ENCODE data around the gene AXIN2. TPM values are rescaled to one million over a fixed set of nuclear protein-coding genes. Genes with fewer than 3 reads are reported as not detected.

Gene AXIN2
- polyA plus RNA-seq, 1 donor from 2014 or later: 26.7 TPM

DNA sequence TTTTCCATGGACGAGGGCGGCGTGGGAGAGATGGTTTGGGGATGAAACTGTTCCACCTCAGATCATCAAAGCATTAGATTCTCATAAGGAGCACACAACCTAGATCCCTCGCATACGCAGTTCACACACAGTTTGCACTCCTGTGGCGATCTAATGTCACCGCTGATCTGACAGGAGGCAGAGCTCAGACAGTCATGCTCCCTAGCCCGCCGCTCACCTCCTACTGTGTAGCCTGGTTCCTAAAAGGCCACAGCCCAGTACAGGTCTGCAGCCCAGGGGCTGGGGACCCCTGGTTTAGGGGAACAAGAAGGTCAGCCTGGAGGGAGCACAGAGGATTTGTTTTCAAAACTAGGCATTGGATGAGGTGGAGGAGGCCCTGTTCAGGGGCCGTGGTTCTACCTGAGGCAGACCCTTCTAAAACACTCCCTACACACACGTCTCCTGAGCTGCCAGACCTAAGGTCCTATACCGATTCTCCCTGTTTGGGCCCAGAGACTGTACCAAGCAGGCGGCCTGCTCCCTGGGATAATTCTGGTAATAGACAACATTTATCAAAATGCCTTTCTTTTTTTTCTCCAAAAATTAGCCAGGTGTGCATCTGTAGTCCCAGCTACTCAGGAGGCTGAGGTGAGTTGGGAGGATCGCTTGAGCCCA lies 38.6 kb downstream of the AXIN2 start:
- no peaks in the 10 kb centered on the region for H3K27me3 ChIP-seq (ENCODE audit: insufficient read depth, low read depth, low read length)
- no peaks in the 10 kb centered on the region for H3K9me3 ChIP-seq (ENCODE audit: low read length)
- peaks cover 9% of the 10 kb centered on the region for H3K36me3 ChIP-seq (ENCODE audit: insufficient read depth, low read length)
- no peak overlapping the region for H3K4me2 ChIP-seq (ENCODE audit: low read length)
- no peaks in the 10 kb centered on the region for H3F3A ChIP-seq (ENCODE audit: insufficient read depth, low read length, poor library complexity, severe bottlenecking)
- no peak overlapping the region for H3K4me3 ChIP-seq (ENCODE audit: low read length)
- no peak for TF ChIP-seq TAF1 (IDR thresholded peaks at IDR 0.05; ENCODE audit: low read depth)
- no peak for TF ChIP-seq POLR2AphosphoS5 (IDR thresholded peaks at IDR 0.05)
- no peak for TF ChIP-seq EP300 (conservative IDR thresholded peaks at IDR 0.05; ENCODE audit: poor library complexity, severe bottlenecking)
- TF ChIP-seq EZH2 (IDR thresholded peaks at IDR 0.05; ENCODE audit: borderline replicate concordance, insufficient read depth, low read length, poor library complexity, severe bottlenecking): no peak
- TF ChIP-seq RAD21 (conservative IDR thresholded peaks at IDR 0.05): no peak
- no peak for TF ChIP-seq MXI1 (conservative IDR thresholded peaks at IDR 0.05; ENCODE audit: poor library complexity, severe bottlenecking)
- TF ChIP-seq SMC3 (conservative IDR thresholded peaks at IDR 0.05; ENCODE audit: poor library complexity): no peak
- TF ChIP-seq, protein P1, sequence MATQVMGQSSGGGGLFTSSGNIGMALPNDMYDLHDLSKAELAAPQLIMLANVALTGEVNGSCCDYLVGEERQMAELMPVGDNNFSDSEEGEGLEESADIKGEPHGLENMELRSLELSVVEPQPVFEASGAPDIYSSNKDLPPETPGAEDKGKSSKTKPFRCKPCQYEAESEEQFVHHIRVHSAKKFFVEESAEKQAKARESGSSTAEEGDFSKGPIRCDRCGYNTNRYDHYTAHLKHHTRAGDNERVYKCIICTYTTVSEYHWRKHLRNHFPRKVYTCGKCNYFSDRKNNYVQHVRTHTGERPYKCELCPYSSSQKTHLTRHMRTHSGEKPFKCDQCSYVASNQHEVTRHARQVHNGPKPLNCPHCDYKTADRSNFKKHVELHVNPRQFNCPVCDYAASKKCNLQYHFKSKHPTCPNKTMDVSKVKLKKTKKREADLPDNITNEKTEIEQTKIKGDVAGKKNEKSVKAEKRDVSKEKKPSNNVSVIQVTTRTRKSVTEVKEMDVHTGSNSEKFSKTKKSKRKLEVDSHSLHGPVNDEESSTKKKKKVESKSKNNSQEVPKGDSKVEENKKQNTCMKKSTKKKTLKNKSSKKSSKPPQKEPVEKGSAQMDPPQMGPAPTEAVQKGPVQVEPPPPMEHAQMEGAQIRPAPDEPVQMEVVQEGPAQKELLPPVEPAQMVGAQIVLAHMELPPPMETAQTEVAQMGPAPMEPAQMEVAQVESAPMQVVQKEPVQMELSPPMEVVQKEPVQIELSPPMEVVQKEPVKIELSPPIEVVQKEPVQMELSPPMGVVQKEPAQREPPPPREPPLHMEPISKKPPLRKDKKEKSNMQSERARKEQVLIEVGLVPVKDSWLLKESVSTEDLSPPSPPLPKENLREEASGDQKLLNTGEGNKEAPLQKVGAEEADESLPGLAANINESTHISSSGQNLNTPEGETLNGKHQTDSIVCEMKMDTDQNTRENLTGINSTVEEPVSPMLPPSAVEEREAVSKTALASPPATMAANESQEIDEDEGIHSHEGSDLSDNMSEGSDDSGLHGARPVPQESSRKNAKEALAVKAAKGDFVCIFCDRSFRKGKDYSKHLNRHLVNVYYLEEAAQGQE (IDR thresholded peaks at IDR 0.05; ENCODE audit: borderline replicate concordance): no peak
- TF ChIP-seq, protein P2, sequence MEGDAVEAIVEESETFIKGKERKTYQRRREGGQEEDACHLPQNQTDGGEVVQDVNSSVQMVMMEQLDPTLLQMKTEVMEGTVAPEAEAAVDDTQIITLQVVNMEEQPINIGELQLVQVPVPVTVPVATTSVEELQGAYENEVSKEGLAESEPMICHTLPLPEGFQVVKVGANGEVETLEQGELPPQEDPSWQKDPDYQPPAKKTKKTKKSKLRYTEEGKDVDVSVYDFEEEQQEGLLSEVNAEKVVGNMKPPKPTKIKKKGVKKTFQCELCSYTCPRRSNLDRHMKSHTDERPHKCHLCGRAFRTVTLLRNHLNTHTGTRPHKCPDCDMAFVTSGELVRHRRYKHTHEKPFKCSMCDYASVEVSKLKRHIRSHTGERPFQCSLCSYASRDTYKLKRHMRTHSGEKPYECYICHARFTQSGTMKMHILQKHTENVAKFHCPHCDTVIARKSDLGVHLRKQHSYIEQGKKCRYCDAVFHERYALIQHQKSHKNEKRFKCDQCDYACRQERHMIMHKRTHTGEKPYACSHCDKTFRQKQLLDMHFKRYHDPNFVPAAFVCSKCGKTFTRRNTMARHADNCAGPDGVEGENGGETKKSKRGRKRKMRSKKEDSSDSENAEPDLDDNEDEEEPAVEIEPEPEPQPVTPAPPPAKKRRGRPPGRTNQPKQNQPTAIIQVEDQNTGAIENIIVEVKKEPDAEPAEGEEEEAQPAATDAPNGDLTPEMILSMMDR (IDR thresholded peaks at IDR 0.05; ENCODE audit: poor library complexity, severe bottlenecking): no peak
- no peaks in the 10 kb centered on the region for H3K79me2 ChIP-seq (replicated peaks; ENCODE audit: insufficient read depth, low read length)
- no peaks in the 10 kb centered on the region for H3K9me2 ChIP-seq (ENCODE audit: insufficient read depth, low read length)
- no peak overlapping the region for H2AFZ ChIP-seq (ENCODE audit: low read depth, low read length)
- no peaks in the 10 kb centered on the region for H4K20me1 ChIP-seq (ENCODE audit: insufficient read depth)
- no peak overlapping the region for H3K27ac ChIP-seq (ENCODE audit: low read length)
- H3K9ac ChIP-seq (ENCODE audit: low read length): no peak overlapping the region

DNA sequence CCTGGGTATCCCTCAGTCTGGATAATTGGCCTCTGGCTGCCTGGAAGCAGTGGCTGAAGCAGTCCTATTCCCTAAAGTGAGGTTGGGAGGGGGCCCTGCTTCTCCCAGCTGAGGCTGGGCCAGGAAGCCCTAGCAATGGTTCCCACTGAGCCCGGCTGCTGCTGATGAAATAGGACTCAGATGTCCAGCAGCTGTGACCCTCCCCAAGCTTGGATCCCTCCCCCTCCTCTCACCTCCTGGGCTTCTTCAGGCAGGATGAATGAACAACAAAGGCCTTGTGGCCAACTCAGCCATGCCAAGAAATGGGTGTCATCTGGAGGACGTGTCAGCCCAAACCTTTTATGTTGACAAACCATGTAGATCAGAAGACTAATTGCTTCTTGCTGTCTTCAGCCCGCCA lies 42.0 kb downstream of the AXIN2 start:
- no peak overlapping the region for H3K4me2 ChIP-seq (ENCODE audit: low read length)
- H4K20me1 ChIP-seq (ENCODE audit: insufficient read depth): no peaks in the 10 kb centered on the region
- no peaks in the 10 kb centered on the region for H3K79me2 ChIP-seq (replicated peaks; ENCODE audit: insufficient read depth, low read length)
- H3K27ac ChIP-seq (ENCODE audit: low read length): no peak overlapping the region
- H3K9ac ChIP-seq (ENCODE audit: low read length): no peak overlapping the region
- H3K27me3 ChIP-seq (ENCODE audit: insufficient read depth, low read depth, low read length): no peaks in the 10 kb centered on the region
- TF ChIP-seq, protein P1 (IDR thresholded peaks at IDR 0.05; ENCODE audit: borderline replicate concordance): no peak
- TF ChIP-seq MXI1 (conservative IDR thresholded peaks at IDR 0.05; ENCODE audit: poor library complexity, severe bottlenecking): no peak
- no peaks in the 10 kb centered on the region for H3K36me3 ChIP-seq (ENCODE audit: insufficient read depth, low read length)
- no peaks in the 10 kb centered on the region for H3F3A ChIP-seq (ENCODE audit: insufficient read depth, low read length, poor library complexity, severe bottlenecking)
- no peak overlapping the region for H2AFZ ChIP-seq (ENCODE audit: low read depth, low read length)
- H3K4me3 ChIP-seq (ENCODE audit: low read length): no peak overlapping the region
- H3K9me3 ChIP-seq (ENCODE audit: low read length): no peaks in the 10 kb centered on the region
- no peaks in the 10 kb centered on the region for H3K9me2 ChIP-seq (ENCODE audit: insufficient read depth, low read length)
